Activated B cell treated with CpG ODN at 0.5 μM for 24 hours (primary cell): ENCODE data around the gene CARD10. TPM values are rescaled to one million over a fixed set of nuclear protein-coding genes. Genes with fewer than 3 reads are reported as not detected.

Experiments
- ATAC-seq: fragments of 200-7000 bp; cut with Tn5 transposase; one replicate; pipeline ENCODE4 v1.10.0; 2021; ENCODE audit warnings: low read depth, mild to moderate bottlenecking, moderate library complexity
- CTCF ChIA-PET: fragments of 350-600 bp; sonication (Branson Sonifier 250); formaldehyde crosslinking; loops from one replicate; lab custom pipeline; 2021; ENCODE audit warnings: antibody characterized with exemption; lab: Charles Lee
- POLR2A ChIA-PET: fragments of 350-600 bp; sonication (Branson Sonifier 250); formaldehyde crosslinking; loops from one replicate; lab custom pipeline; 2021; ENCODE audit warnings: antibody characterized with exemption; lab: Charles Lee
- DNase-seq: peaks from one replicate; pipeline ENCODE4 v3.0.0; 2022
- H3K27ac Mint-ChIP-seq: one replicate; pipeline ENCODE4 v1.8.0; 2020; ENCODE audit warnings: mixed read lengths
- H3K27me3 Mint-ChIP-seq: one replicate; pipeline ENCODE4 v1.8.0; 2021; ENCODE audit warnings: mixed read lengths
- H3K36me3 Mint-ChIP-seq: one replicate; pipeline ENCODE4 v1.8.0; 2021; ENCODE audit warnings: low read depth, mixed read lengths
- H3K4me1 Mint-ChIP-seq: one replicate; pipeline ENCODE4 v1.8.0; 2021; ENCODE audit warnings: mixed read lengths
- H3K4me3 Mint-ChIP-seq: one replicate; pipeline ENCODE4 v1.8.0; 2020; ENCODE audit warnings: mild to moderate bottlenecking, mixed read lengths
- H3K9me3 Mint-ChIP-seq: one replicate; pipeline ENCODE4 v1.8.0; 2020; ENCODE audit warnings: mixed read lengths
- intact Hi-C: fragments of 100-400 bp; cut with micrococcal nuclease; formaldehyde crosslinking; loops from one replicate; pipeline ENCODE4 v1.15.1; 2024
- total RNA-seq: library from RNA; stranded (reverse); gene quantifications from 2 replicates; pipeline ENCODE4 v1.2.3, GENCODE V29; 2022
- TF ChIP-seq, protein P1 (sequence below): fragments of 200-600 bp; IDR thresholded peaks from one replicate; pipeline ENCODE4 v1.8.0; 2022; ENCODE audit warnings: antibody characterized with exemption, mild to moderate bottlenecking

Gene CARD10
- total RNA-seq, 1 donor from 2014 or later = not detected

DNA sequence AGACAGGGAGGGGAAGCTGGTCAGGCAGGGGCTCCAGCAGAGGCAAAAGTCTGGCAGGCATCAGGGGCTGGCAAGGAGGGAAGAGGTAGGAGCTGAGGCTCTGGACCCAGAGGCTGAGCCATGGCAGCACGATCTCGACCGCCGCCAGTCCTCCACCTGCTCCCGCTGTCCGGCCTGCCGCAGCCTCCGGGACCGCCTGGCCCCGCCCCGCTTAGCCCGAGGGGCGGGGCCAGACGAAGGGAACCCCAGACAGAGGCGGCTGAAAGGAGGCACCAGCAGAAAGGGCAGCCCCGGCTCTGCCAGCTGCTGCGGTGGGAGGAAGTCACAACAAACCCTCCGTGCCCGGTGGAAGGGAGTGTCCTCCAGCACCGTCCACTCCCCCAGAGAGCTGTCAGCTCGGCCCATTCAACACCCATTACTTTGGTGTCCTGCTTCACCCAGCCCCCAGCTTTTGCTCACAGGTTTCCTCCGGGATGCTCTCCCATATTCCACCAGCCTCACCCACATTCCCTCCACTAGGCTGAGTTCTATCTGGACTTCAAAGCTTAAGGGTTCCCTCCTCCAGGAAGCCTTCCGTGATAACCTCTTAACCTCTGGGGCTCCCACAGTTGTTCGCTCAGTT lies 32.9 kb downstream of the CARD10 start, which contains the start of gene MFNG:
TSS of gene MFNG (minus strand) at position 161 of the 622 bp plus-strand sequence. CDS start 207 bp downstream, outside the sequence.
- H3K27ac Mint-ChIP-seq = peak within 1 kb of the TSS; percentile 94
- DNase-seq (peak; percentile 73), ATAC-seq (peak; percentile 79)
- H3K4me3 Mint-ChIP-seq = peak within 1 kb of the TSS; percentile 93
- H3K4me1 Mint-ChIP-seq = peaks cover 46% of the 10 kb centered on the region
- ChIA-PET CTCF (interaction anchor here (0.7 to 5.0 kb wide), 6 partner anchors 11 to 226 kb away, joined by 3 to 26 read pairs (median 4); no protein-coding TSS in a partner anchor), POLR2A (interaction anchor here (0.6 to 3.1 kb wide), 14 partner anchors 8 to 885 kb away, joined by 3 to 17 read pairs (median 4); partner anchors contain the start of genes CYTH4, GGA1, LGALS1 and RAC2)
- TF ChIP-seq, protein P1, sequence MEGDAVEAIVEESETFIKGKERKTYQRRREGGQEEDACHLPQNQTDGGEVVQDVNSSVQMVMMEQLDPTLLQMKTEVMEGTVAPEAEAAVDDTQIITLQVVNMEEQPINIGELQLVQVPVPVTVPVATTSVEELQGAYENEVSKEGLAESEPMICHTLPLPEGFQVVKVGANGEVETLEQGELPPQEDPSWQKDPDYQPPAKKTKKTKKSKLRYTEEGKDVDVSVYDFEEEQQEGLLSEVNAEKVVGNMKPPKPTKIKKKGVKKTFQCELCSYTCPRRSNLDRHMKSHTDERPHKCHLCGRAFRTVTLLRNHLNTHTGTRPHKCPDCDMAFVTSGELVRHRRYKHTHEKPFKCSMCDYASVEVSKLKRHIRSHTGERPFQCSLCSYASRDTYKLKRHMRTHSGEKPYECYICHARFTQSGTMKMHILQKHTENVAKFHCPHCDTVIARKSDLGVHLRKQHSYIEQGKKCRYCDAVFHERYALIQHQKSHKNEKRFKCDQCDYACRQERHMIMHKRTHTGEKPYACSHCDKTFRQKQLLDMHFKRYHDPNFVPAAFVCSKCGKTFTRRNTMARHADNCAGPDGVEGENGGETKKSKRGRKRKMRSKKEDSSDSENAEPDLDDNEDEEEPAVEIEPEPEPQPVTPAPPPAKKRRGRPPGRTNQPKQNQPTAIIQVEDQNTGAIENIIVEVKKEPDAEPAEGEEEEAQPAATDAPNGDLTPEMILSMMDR = no peak
- intact Hi-C loops = no loop called here
- no peaks in the 10 kb centered on the region for H3K9me3 Mint-ChIP-seq
- H3K27me3 Mint-ChIP-seq = no peaks in the 10 kb centered on the region
- peaks cover 29% of the 10 kb centered on the region for H3K36me3 Mint-ChIP-seq

DNA sequence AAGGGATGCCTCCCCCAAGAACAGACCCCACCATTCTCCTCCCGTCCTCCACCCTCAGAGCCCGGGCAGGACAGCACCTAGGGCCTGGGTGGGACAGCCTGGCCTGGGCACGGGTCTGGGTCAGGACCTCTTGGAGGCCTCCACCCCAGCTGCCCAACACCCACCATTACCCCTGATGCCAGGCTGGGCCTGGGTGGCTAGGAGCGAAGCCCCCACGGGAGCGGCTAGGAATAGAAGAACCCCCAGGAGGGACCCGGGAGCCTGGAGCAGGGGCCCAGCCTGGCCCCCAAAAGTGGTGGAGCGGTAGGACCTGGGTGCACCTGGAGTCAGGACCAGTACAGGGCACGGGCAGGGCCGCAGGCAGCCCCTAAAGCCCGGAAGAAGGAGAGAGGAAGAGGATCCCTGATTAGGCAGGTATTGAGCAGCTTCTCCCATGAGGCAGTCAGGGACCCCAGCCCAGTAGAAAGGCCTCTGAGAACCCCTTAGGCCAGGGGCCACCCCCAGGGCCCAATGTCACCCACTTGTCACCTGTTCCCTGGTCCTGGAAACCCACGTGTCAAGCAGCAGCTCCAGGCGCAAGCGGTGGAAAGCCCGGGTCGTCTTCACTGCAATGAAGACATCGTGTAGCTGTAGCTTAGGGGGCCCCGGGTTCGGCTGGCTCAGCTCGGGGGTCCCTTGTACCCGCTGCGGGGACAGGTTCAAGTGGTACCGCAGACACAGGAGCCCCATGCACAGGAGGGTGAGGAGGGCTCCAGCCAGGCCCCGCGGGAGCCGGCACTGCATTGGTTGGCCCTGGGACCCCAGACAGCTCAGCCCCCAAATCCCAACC lies 33.6 kb downstream of the CARD10 start:
- peak; percentile 3 for ATAC-seq
- no peak for DNase-seq
- Mint-ChIP-seq H3K27ac (peak overlapping the region; percentile 94), H3K27me3 (no peaks in the 10 kb centered on the region), H3K4me1 (peaks cover 49% of the 10 kb centered on the region), H3K36me3 (peaks cover 34% of the 10 kb centered on the region), H3K9me3 (no peaks in the 10 kb centered on the region), H3K4me3 (peak overlapping the region; percentile 93)
- CTCF ChIA-PET = interaction anchor here (0.7 to 5.0 kb wide), 6 partner anchors 12 to 225 kb away, joined by 3 to 26 read pairs (median 4); no protein-coding TSS in a partner anchor
- POLR2A ChIA-PET = interaction anchor here (0.7 to 3.1 kb wide), 12 partner anchors 13 to 468 kb away, joined by 3 to 17 read pairs (median 4); partner anchors contain the start of genes CYTH4, GGA1 and RAC2
- TF ChIP-seq, protein P1 = no peak
- intact Hi-C loops = no loop called here

DNA sequence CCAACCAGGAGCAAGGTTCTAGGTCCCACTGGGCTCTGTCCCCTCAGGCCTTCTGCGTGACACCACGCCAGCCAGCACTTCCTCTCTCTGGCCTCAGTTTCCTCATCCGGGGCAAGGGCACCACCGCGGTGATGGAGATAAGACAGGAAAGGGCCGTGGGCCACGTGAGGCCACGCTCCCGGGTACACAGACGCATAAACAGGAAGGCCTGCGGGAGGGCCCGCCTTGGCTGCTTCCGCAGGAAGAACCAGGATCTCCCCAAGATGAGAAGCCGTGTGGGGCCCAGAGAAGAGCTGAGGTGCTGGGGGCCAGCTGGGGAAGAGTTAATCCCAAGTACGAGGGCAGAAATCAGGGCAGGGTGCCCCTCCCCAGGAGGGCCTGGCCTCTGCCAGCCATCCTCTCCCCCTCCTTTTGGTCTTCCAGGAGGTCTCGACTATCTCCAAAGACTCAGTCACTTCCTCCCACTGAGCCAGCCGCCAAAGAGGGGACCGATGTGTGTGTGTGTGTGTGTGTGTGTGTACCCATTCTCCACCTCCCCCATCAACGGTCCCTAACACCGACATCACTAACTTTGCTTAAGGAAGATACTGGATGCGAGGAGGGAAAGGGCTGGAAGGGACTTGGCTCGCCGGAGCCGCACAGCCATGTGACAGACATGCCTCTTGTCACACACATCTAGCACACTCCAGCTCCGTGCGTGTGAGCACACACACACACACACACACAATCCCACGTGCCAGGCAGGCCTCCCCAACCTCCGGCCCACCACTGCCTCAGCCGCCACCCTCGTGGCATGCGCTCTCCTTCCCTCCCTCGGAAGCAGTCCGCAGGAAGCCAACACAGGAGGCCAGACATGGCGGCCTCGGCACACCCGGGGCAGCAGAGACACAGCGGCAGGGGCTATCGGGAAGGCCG lies 34.5 kb downstream of the CARD10 start:
- TF ChIP-seq, protein P1 = no peak
- CTCF ChIA-PET = interaction anchor here (5.0 kb wide), 1 partner anchor 12 kb away, joined by 26 read pairs; no protein-coding TSS in a partner anchor
- H3K4me3 Mint-ChIP-seq = peak overlapping the region; percentile 93
- peak overlapping the region; percentile 94 for H3K27ac Mint-ChIP-seq
- intact Hi-C loops = no loop called here
- no peaks in the 10 kb centered on the region for H3K9me3 Mint-ChIP-seq
- H3K4me1 Mint-ChIP-seq = peaks cover 49% of the 10 kb centered on the region
- POLR2A ChIA-PET = interaction anchor here (0.8 to 3.1 kb wide), 8 partner anchors 108 to 955 kb away, joined by 3 to 17 read pairs (median 5); partner anchors contain the start of genes CYTH4, GGA1 and RAC2
- H3K27me3 Mint-ChIP-seq = no peaks in the 10 kb centered on the region
- DNase-seq (peak; percentile 59), ATAC-seq (peak; percentile 37)
- H3K36me3 Mint-ChIP-seq = peaks cover 38% of the 10 kb centered on the region

DNA sequence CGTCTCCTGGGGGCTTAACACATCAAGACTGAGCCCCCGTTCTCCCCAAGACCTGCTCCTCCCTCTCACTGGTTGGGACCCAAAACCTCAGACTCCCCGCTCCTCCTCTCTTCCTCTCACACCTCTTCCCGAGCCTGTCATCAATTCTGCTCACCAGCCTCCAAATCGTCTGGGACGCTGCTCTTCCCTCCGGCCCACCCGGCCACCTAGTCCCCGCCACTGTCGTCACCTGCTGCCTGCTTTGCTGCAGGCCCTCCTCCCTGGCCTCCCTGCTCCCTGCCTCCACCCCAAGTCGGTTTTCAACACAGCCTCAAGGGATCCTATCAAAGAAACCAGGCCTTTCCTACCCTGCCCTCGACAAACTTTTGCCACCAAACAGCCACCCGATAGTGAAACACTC lies 36.2 kb downstream of the CARD10 start:
- TF ChIP-seq, protein P1 = no peak
- H3K4me3 Mint-ChIP-seq = peak overlapping the region; percentile 93
- ChIA-PET CTCF (interaction anchor here (5.0 kb wide), 1 partner anchor 10 kb away, joined by 26 read pairs; no protein-coding TSS in a partner anchor), POLR2A (no interaction called here)
- H3K9me3 Mint-ChIP-seq = no peaks in the 10 kb centered on the region
- peak overlapping the region; percentile 94 for H3K27ac Mint-ChIP-seq
- H3K27me3 Mint-ChIP-seq = no peaks in the 10 kb centered on the region
- peaks cover 49% of the 10 kb centered on the region for H3K4me1 Mint-ChIP-seq
- intact Hi-C loops = no loop called here
- no peak for DNase-seq
- ATAC-seq = no peak
- peaks cover 51% of the 10 kb centered on the region for H3K36me3 Mint-ChIP-seq
